MCF 10A (cell line): Measurements from ENCODE around the gene TRNP1. TPM values are rescaled to one million over a fixed set of nuclear protein-coding genes. Genes with fewer than 3 reads are reported as not detected.

Experiments used
- BruUV-seq: library from RNA; stranded (reverse); fragments of 400-500 nt; replicated peaks from 2 replicates; lab custom pipeline; 2021; lab: Mats Ljungman, UMichigan
- CTCF ChIA-PET: fragments of 300-600 bp; sonication (Branson Sonifier 250); formaldehyde crosslinking; extraction: SDS; loops from one replicate; lab custom pipeline; 2021; ENCODE audit warnings: antibody characterized with exemption, inconsistent platforms; lab: Yijun Ruan, JAX
- POLR2A ChIA-PET: fragments of 300-600, 350-650 bp; sonication (Branson Sonifier 250); formaldehyde crosslinking; extraction: SDS; loops from one replicate; lab custom pipeline; 2020; ENCODE audit warnings: antibody characterized with exemption, inconsistent platforms; lab: Yijun Ruan, JAX
- DNase-seq: peaks from one replicate; pipeline ENCODE4 v3.0.0-alpha.2; 2018; ENCODE audit not compliant: unreplicated experiment
- H3K27ac Mint-ChIP-seq: one replicate; pipeline ENCODE4 v1.8.0; 2022; ENCODE audit warnings: mild to moderate bottlenecking, low read depth, mixed read lengths; ENCODE audit not compliant: unreplicated experiment
- H3K27me3 Mint-ChIP-seq: one replicate; pipeline ENCODE4 v1.8.0; 2022; ENCODE audit warnings: mixed read lengths; ENCODE audit not compliant: insufficient read depth, unreplicated experiment
- H3K36me3 Mint-ChIP-seq: one replicate; pipeline ENCODE4 v1.8.0; 2022; ENCODE audit warnings: mild to moderate bottlenecking, moderate library complexity, mixed read lengths; ENCODE audit not compliant: insufficient read depth, unreplicated experiment
- H3K4me1 Mint-ChIP-seq: one replicate; pipeline ENCODE4 v1.8.0; 2022; ENCODE audit warnings: mixed read lengths; ENCODE audit not compliant: insufficient read depth, unreplicated experiment
- H3K4me3 Mint-ChIP-seq: one replicate; pipeline ENCODE4 v1.8.0; 2022; ENCODE audit warnings: mild to moderate bottlenecking, moderate library complexity, mixed read lengths; ENCODE audit not compliant: unreplicated experiment
- H3K9me3 Mint-ChIP-seq: one replicate; pipeline ENCODE4 v1.8.0; 2022; ENCODE audit warnings: mixed read lengths; ENCODE audit not compliant: unreplicated experiment
- intact Hi-C: fragments of 100-400 bp; cut with micrococcal nuclease; formaldehyde crosslinking; loops from 2 replicates; pipeline ENCODE4 v1.14.1; 2022
- total RNA-seq: library from RNA; stranded (reverse); gene quantifications from 2 replicates; pipeline ENCODE4 v1.2.3, GENCODE V29; 2022
- TF ChIP-seq, protein P1 (sequence below): fragments of 200-600 bp; IDR thresholded peaks from one replicate; pipeline ENCODE4 v1.8.0; 2022; ENCODE audit warnings: antibody characterized with exemption, mild to moderate bottlenecking; ENCODE audit not compliant: unreplicated experiment

Gene TRNP1
- total RNA-seq, 1 experiment from 2014 or later, result 59.2 TPM

DNA sequence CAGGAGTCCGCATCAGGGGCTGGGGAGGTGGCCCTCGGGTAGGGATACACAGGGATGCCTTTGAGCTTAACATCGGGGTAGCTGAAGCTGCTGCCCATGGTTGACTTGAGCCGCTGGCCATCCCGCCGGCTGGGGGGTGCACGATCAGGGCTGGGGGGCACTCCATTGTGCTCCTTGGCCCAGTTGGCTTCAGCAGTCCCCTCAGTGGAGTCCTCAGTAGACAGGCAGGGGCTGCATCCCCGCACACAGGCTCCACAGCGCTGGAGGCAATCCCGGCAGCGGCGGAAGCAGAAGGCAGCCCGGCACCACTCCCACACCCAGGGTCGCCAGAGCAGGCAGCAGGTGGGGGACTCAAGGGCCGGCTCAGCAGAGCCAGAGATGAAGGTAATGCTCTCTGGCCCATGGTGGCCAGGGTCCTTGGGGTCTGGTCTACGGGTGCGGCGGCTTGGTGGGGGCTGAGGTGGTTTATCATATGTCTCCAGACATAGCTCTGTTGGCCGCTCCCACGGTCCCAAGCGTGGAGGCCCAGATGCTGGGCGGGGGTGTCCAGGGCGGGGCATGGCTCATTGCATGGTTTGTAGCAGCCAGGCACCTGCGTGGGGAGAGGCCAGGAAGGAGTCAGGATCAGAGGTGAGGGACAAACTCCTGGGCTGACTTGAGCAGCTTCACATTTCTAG lies 41.5 kb upstream of the TRNP1 start:
- POLR2A ChIA-PET, result interaction anchor here (0.7 to 1.1 kb wide), 2 partner anchors 9 to 306 kb away, joined by 3 to 4 read pairs; partner anchors contain the start of gene KDF1
- Mint-ChIP-seq H3K9me3 (no peaks in the 10 kb centered on the region), H3K36me3 (peaks cover 60% of the 10 kb centered on the region), H3K27me3 (no peaks in the 10 kb centered on the region), H3K4me1 (peaks cover 5% of the 10 kb centered on the region), H3K4me3 (no peak overlapping the region), H3K27ac (no peak overlapping the region)
- TF ChIP-seq, protein P1, sequence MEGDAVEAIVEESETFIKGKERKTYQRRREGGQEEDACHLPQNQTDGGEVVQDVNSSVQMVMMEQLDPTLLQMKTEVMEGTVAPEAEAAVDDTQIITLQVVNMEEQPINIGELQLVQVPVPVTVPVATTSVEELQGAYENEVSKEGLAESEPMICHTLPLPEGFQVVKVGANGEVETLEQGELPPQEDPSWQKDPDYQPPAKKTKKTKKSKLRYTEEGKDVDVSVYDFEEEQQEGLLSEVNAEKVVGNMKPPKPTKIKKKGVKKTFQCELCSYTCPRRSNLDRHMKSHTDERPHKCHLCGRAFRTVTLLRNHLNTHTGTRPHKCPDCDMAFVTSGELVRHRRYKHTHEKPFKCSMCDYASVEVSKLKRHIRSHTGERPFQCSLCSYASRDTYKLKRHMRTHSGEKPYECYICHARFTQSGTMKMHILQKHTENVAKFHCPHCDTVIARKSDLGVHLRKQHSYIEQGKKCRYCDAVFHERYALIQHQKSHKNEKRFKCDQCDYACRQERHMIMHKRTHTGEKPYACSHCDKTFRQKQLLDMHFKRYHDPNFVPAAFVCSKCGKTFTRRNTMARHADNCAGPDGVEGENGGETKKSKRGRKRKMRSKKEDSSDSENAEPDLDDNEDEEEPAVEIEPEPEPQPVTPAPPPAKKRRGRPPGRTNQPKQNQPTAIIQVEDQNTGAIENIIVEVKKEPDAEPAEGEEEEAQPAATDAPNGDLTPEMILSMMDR, result no peak
- intact Hi-C loops, result no loop called here
- no TSS peak for BruUV-seq
- CTCF ChIA-PET, result no interaction called here
- DNase-seq, result no peak

DNA sequence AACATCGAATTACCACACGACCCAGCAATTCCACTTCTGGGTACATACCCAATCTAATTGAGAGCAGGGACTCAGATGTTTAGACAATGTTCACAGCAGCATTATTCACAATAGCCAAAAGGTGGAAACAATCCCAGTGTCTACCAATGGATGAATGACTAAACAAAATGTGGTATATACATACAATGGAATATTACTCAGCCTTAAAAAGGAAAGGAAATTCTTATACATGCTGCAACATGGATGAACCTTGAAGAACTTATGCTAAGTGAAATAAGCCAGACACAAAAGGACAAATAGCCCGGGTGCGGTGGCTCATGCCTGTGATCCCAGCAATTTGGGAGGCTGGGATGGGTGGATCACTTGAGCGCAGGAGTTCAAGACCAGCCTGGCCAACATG lies 40.1 kb upstream of the TRNP1 start:
- CTCF ChIA-PET, result interaction anchor here (1.1 kb wide), 1 partner anchor 44 kb away, joined by 3 read pairs; no protein-coding TSS in a partner anchor
- Mint-ChIP-seq H3K27me3 (no peaks in the 10 kb centered on the region), H3K4me1 (peaks cover 5% of the 10 kb centered on the region), H3K4me3 (no peak overlapping the region), H3K27ac (no peak overlapping the region), H3K9me3 (no peaks in the 10 kb centered on the region), H3K36me3 (peaks cover 53% of the 10 kb centered on the region)
- POLR2A ChIA-PET, result no interaction called here
- intact Hi-C loops, result no loop called here
- no TSS peak for BruUV-seq
- TF ChIP-seq, protein P1, result no peak
- DNase-seq, result no peak

DNA sequence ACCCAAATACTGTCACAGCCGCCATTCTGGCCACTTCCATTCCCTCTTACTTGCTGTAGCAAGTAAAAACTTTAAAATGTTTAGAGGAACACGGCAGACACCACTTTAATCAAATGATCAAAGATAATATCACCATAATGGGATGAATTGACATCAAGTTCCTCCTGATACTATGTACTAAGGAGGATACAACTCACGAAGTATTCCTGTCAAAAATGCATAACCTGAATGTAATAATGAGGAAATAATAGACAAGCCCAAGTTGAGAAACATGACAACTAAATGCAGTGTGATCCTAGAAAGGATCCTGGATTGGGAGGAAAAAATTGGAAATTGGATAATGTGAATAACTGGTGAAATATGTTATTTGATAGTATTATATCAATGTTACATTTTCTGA lies 37.2 kb upstream of the TRNP1 start:
- TF ChIP-seq, protein P1, result no peak
- Mint-ChIP-seq H3K4me1 (peaks cover 11% of the 10 kb centered on the region), H3K9me3 (no peaks in the 10 kb centered on the region), H3K27ac (no peak overlapping the region), H3K4me3 (no peak overlapping the region), H3K36me3 (peaks cover 32% of the 10 kb centered on the region), H3K27me3 (no peaks in the 10 kb centered on the region)
- POLR2A ChIA-PET, result no interaction called here
- intact Hi-C loops, result no loop called here
- CTCF ChIA-PET, result no interaction called here
- no TSS peak for BruUV-seq
- no peak for DNase-seq

DNA sequence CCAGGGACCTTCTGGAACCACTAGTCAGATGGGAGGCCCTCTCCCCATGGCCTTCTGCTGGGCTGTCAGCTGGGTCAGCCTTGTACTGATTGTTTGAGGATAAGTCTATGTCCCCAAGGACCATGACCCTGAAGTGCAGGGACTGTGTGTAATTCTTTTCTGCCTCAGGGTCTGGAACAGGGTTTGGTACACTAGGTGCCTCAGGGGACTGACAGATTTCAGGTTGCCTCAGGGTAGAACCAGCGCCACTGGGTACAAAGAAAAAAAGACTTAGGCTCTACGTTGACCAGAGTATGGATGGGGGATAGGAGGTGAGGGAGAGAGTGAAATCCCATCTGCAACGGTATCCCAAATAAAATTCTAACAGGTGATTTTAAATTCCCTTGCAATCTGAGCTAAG lies 36.2 kb upstream of the TRNP1 start:
- no peak for DNase-seq
- intact Hi-C loops, result no loop called here
- Mint-ChIP-seq H3K4me3 (no peak overlapping the region), H3K9me3 (no peaks in the 10 kb centered on the region), H3K4me1 (peaks cover 19% of the 10 kb centered on the region), H3K27me3 (no peaks in the 10 kb centered on the region), H3K36me3 (peaks cover 26% of the 10 kb centered on the region), H3K27ac (no peak overlapping the region)
- ChIA-PET CTCF (interaction anchor here (0.7 kb wide), 2 partner anchors 12 to 619 kb away, joined by 3 read pairs; no protein-coding TSS in a partner anchor), POLR2A (interaction anchor here (1.0 to 1.2 kb wide), 2 partner anchors 10 to 34 kb away, joined by 3 read pairs; no protein-coding TSS in a partner anchor)
- TF ChIP-seq, protein P1, result no peak
- no TSS peak for BruUV-seq
